HCT116 (cell line): ENCODE data around the gene PRKAA1. TPM values are rescaled to one million over a fixed set of nuclear protein-coding genes. Genes with fewer than 3 reads are reported as not detected.

ENCODE experiments used
- ATAC-seq: fragments of 200-7000 bp; cut with Tn5 transposase; 2 replicates; pipeline ENCODE4 v1.9.1; 2020; ENCODE audit warnings: mild to moderate bottlenecking, moderate library complexity
- BruUV-seq: library from RNA; stranded (reverse); fragments of 400-500 nt; replicated peaks from 2 replicates; lab custom pipeline; 2021; lab: Mats Ljungman, UMichigan
- CTCF ChIA-PET: fragments of 300-600 bp; sonication (Branson Sonifier 250); formaldehyde crosslinking; loops from one replicate; lab custom pipeline; 2021; ENCODE audit warnings: antibody characterized with exemption; lab: Charles Lee
- POLR2A ChIA-PET: fragments of 300-600, 350-600 bp; sonication (Branson Sonifier 250); formaldehyde crosslinking; loops from one replicate; lab custom pipeline; 2021; ENCODE audit warnings: antibody characterized with exemption; lab: Charles Lee
- RAD21 ChIA-PET, 2 experiments: fragments of 300-600 bp; sonication (Branson Sonifier 250); formaldehyde crosslinking; loops; one replicate each; lab custom pipeline; 2023; ENCODE audit warnings: low total read pairs in 2 of 2; ENCODE audit not compliant: uncharacterized antibody in 2 of 2, unreplicated experiment in 2 of 2, low non-redundant PET in 1 of 2; lab: Charles Lee
- DNase-seq: peaks from one replicate; pipeline ENCODE4 v3.0.0-alpha.2; 2010; ENCODE audit warnings: low read depth, low spot score
- H2AFZ ChIP-seq: fragments of 200-600 bp; shearing (Covaris generic), sonication (generic); 2 replicates; pipeline ENCODE4 v1.6.1; 2017; ENCODE audit warnings: low read depth, mixed run types, mixed read lengths, antibody characterized with exemption, low read length; ENCODE audit not compliant: poor library complexity, severe bottlenecking
- H3K27ac ChIP-seq: 2 replicates; pipeline ENCODE4 v1.5.1; 2012; ENCODE audit warnings: low read depth, low read length
- H3K27me3 ChIP-seq: fragments of 200-600 bp; sonication (generic); 2 replicates; pipeline ENCODE4 v1.6.1; 2016; ENCODE audit warnings: mixed run types, low read length, mixed read lengths; ENCODE audit not compliant: insufficient read depth
- H3K36me3 ChIP-seq, 2 experiments: fragments of 200-500 bp in 1 of 2; fragments of 200-600 bp in 1 of 2; sonication (Bioruptor generic) in 1 of 2; sonication (generic) in 1 of 2; 2 replicates each; pipeline versions ENCODE4 v1.5.1 to v1.6.1; 2014 to 2016; ENCODE audit warnings: low read length in 2 of 2, inconsistent platforms in 1 of 2, mixed read lengths in 1 of 2, mixed run types in 1 of 2; ENCODE audit not compliant: insufficient read depth in 2 of 2, control insufficient read depth in 1 of 2
- H3K4me1 ChIP-seq, 2 experiments: fragments of 200-600 bp in 1 of 2; sonication (generic) in 1 of 2; 2 replicates each; pipeline versions ENCODE4 v1.5.1 to v1.6.1; 2012 to 2017; ENCODE audit warnings: low read length in 2 of 2, inconsistent platforms in 1 of 2, mild to moderate bottlenecking in 1 of 2, mixed read lengths in 1 of 2, mixed run types in 1 of 2, moderate library complexity in 1 of 2; ENCODE audit not compliant: insufficient read depth in 2 of 2, control insufficient read depth in 1 of 2
- H3K4me2 ChIP-seq: fragments of 200-600 bp; sonication (generic); 2 replicates; pipeline ENCODE4 v1.6.1; 2017; ENCODE audit warnings: mixed run types, low read length, mixed read lengths
- H3K4me3 ChIP-seq, 2 experiments: fragments of 200-600 bp in 1 of 2; sonication (generic) in 1 of 2; replicated peaks in 1 of 2; 2 replicates each; pipeline ENCODE4 v1.5.1; 2011 to 2016; ENCODE audit warnings: low read length in 2 of 2, control low read depth in 1 of 2, low read depth in 1 of 2, mild to moderate bottlenecking in 1 of 2, mixed read lengths in 1 of 2, mixed run types in 1 of 2
- H3K79me2 ChIP-seq: fragments of 200-600 bp; sonication (generic); 2 replicates; pipeline ENCODE4 v1.6.1; 2017; ENCODE audit warnings: mild to moderate bottlenecking, mixed run types, low read length, moderate library complexity, mixed read lengths; ENCODE audit not compliant: insufficient read depth
- H3K9ac ChIP-seq: fragments of 200-600 bp; sonication (generic); 2 replicates; pipeline ENCODE4 v1.6.1; 2016; ENCODE audit warnings: low read length, mixed read lengths
- H3K9me2 ChIP-seq: fragments of 200-600 bp; sonication (generic), shearing (Covaris generic); 2 replicates; pipeline ENCODE4 v1.6.1; 2017; ENCODE audit warnings: mixed run types, mild to moderate bottlenecking, moderate library complexity; ENCODE audit not compliant: insufficient read depth
- H3K9me3 ChIP-seq, 2 experiments: fragments of 200-500 bp in 1 of 2; fragments of 200-600 bp in 1 of 2; sonication (Bioruptor generic) in 1 of 2; sonication (generic) in 1 of 2; 2 replicates each; pipeline ENCODE4 v1.6.1; 2014 to 2017; ENCODE audit warnings: low read length in 2 of 2, mixed read lengths in 2 of 2, inconsistent platforms in 1 of 2, low read depth in 1 of 2, mild to moderate bottlenecking in 1 of 2, mixed run types in 1 of 2, moderate library complexity in 1 of 2; ENCODE audit not compliant: control insufficient read depth in 1 of 2, insufficient read depth in 1 of 2
- H4K20me1 ChIP-seq: fragments of 200-600 bp; sonication (generic), shearing (Covaris generic); 2 replicates; pipeline ENCODE4 v1.6.1; 2017; ENCODE audit warnings: mixed run types, mild to moderate bottlenecking, moderate library complexity; ENCODE audit not compliant: insufficient read depth
- POLR2AphosphoS5 ChIP-seq: IDR thresholded peaks from 2 replicates; pipeline ENCODE4 v1.6.1; 2011; ENCODE audit warnings: mild to moderate bottlenecking, low read depth, low read length, moderate library complexity
- intact Hi-C: fragments of 100-400 bp; cut with micrococcal nuclease; formaldehyde crosslinking; loops from 2 replicates; pipeline ENCODE4 v1.10.0; 2022
- total RNA-seq: library from RNA; stranded (reverse); gene quantifications from one replicate; pipeline ENCODE4 v1.2.1, GENCODE V29; 2021; ENCODE audit not compliant: unreplicated experiment
- TF ChIP-seq, protein P1 (sequence below): IDR thresholded peaks from 2 replicates; pipeline ENCODE4 v1.6.1; 2012
- TF ChIP-seq, protein P2 (sequence below): IDR thresholded peaks from 2 replicates; pipeline ENCODE4 v1.6.1; 2012; ENCODE audit warnings: low read depth

PRKAA1 gene
- total RNA-seq, 1 experiment from 2014 or later: 53.5 TPM

DNA sequence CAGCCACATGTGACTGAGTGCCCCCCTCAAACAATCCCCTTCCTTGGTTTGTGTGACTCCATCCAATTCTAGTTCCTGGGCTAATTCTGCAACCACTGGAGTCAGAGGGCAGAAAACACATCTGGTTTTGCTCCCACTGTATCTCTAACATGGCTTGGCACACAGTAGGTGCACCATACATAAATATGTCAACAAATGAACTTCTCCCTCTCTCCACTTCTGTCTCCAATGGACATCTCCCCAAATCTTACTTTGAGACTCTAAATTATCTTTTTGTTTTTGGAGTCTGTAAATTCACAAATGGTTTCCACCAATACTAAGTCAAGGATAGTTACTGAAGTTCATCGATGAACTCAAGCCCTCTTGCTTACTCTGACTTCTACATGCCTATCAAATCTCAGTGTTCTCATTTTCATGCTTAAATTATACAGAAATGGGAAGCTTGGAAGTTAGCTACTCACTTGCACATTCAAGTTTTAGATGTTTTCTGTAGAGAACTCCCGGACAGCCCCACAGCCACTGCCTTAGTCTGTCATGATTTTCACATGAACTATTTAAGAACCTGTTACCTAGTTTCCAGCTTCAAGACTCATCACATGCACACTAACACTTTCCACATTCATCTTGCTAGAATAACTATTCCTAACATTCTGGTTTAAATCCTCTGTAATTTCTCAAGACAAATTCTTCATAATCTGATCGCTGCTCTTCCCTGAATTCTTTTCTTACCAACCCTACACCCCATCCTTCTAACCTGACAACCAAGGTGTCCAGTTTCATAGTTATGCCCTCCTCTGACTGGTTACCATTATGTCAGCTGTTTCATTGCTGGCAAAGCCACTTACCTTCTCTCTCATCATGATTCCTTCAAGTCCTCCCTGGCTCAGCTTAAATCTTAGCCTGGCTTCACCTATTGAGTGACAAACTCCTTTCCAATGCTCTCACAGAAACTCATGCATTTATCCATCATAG, 30.8 kb upstream of the PRKAA1 start (continued):
- TF ChIP-seq, protein P1, sequence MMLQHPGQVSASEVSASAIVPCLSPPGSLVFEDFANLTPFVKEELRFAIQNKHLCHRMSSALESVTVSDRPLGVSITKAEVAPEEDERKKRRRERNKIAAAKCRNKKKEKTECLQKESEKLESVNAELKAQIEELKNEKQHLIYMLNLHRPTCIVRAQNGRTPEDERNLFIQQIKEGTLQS: no peak

DNA sequence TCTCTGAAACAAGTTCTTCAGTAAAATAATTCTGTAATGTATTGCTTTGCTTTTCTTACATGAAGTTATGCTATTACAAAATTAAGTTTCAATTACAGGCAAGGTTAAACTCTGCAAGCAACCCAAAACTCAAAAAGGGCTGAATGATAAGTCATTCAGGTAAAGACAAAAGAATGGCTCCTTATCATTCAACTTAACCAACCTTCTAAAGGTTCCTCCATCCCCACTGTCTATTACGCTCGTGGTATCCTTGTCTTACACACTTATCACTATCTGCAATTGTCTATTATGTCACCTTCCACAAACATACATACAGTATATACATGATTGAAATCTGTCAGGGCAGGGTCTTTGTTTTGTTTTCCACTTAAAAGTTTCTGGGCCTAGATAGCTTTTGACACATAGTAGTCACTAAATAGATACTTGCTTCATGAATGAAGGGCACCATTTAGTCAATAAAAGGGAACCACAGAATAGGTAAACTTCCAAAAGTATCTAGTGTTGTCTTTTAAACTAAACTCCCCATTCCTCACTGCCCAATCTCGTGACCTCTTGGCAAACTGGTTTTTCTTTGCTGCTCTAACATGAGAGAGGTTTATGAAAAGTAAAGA, 30.0 kb upstream of the PRKAA1 start:
- ChIA-PET POLR2A (no interaction called here), RAD21 (no interaction called here), CTCF (no interaction called here)
- Histone ChIP-seq H3K79me2 (peaks cover 53% of the 10 kb centered on the region), H2AFZ (no peak overlapping the region), H3K4me2 (no peak overlapping the region), H3K9ac (no peak overlapping the region), H3K9me2 (no peaks in the 10 kb centered on the region), H4K20me1 (peaks cover 64% of the 10 kb centered on the region; the same call in 1 of the 2 replicates), H3K27ac (no peak overlapping the region), H3K4me1 (peaks cover 2 to 10% of the 10 kb centered on the region in 2 experiments; a peak in 3 of 4 replicates), H3K27me3 (no peaks in the 10 kb centered on the region), H3K9me3 (no peaks in the 10 kb centered on the region), H3K4me3 (no peak overlapping the region), H3K36me3 (peaks cover 59 to 66% of the 10 kb centered on the region in 2 experiments)
- TF ChIP-seq, protein P2, sequence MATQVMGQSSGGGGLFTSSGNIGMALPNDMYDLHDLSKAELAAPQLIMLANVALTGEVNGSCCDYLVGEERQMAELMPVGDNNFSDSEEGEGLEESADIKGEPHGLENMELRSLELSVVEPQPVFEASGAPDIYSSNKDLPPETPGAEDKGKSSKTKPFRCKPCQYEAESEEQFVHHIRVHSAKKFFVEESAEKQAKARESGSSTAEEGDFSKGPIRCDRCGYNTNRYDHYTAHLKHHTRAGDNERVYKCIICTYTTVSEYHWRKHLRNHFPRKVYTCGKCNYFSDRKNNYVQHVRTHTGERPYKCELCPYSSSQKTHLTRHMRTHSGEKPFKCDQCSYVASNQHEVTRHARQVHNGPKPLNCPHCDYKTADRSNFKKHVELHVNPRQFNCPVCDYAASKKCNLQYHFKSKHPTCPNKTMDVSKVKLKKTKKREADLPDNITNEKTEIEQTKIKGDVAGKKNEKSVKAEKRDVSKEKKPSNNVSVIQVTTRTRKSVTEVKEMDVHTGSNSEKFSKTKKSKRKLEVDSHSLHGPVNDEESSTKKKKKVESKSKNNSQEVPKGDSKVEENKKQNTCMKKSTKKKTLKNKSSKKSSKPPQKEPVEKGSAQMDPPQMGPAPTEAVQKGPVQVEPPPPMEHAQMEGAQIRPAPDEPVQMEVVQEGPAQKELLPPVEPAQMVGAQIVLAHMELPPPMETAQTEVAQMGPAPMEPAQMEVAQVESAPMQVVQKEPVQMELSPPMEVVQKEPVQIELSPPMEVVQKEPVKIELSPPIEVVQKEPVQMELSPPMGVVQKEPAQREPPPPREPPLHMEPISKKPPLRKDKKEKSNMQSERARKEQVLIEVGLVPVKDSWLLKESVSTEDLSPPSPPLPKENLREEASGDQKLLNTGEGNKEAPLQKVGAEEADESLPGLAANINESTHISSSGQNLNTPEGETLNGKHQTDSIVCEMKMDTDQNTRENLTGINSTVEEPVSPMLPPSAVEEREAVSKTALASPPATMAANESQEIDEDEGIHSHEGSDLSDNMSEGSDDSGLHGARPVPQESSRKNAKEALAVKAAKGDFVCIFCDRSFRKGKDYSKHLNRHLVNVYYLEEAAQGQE: no peak
- TF ChIP-seq POLR2AphosphoS5: peak; percentile 44
- TF ChIP-seq, protein P1: no peak
- no TSS peak for BruUV-seq
- intact Hi-C loops: no loop called here
- no peak for ATAC-seq
- no peak for DNase-seq
